H9 (cell line): ENCODE results near the gene DAPP1. TPM values are rescaled to one million over a fixed set of nuclear protein-coding genes. Genes with fewer than 3 reads are reported as not detected.

Experiments
- DNase-seq: peaks from one replicate; pipeline ENCODE4 v3.0.0-alpha.2; 2017
- H2AFZ ChIP-seq: one replicate; pipeline ENCODE4 v1.6.1; 2013; ENCODE audit warnings: mild to moderate bottlenecking, low read length, control low read depth, moderate library complexity
- H2AK5ac ChIP-seq: 2 replicates; pipeline ENCODE4 v1.6.1; 2013; ENCODE audit warnings: low read length, control low read depth, mixed read lengths; ENCODE audit not compliant: insufficient read length
- H2BK120ac ChIP-seq: one replicate; pipeline ENCODE4 v1.6.1; 2013; ENCODE audit warnings: low read depth, mild to moderate bottlenecking, low read length, control low read depth, inconsistent platforms; ENCODE audit not compliant: poor library complexity, severe bottlenecking
- H2BK12ac ChIP-seq: 2 replicates; pipeline ENCODE4 v1.6.1; 2013; ENCODE audit warnings: low read length, control low read depth, mixed read lengths, low read depth; ENCODE audit not compliant: insufficient read length
- H2BK15ac ChIP-seq: 2 replicates; pipeline ENCODE4 v1.6.1; 2013; ENCODE audit warnings: low read depth, low read length, control low read depth
- H2BK20ac ChIP-seq: one replicate; pipeline ENCODE4 v1.6.1; 2013; ENCODE audit warnings: low read depth, mild to moderate bottlenecking, low read length, control low read depth, inconsistent platforms; ENCODE audit not compliant: poor library complexity, severe bottlenecking
- H2BK5ac ChIP-seq: 2 replicates; pipeline ENCODE4 v1.6.1; 2013; ENCODE audit warnings: low read length, control low read depth, mixed read lengths; ENCODE audit not compliant: insufficient read length
- H3K14ac ChIP-seq: 2 replicates; pipeline ENCODE4 v1.6.1; 2013; ENCODE audit warnings: low read length, control low read depth; ENCODE audit not compliant: insufficient read depth
- H3K18ac ChIP-seq: 2 replicates; pipeline ENCODE4 v1.6.1; 2013; ENCODE audit warnings: low read depth, mild to moderate bottlenecking, mixed read lengths, low read length, control low read depth; ENCODE audit not compliant: insufficient read length
- H3K23ac ChIP-seq: 2 replicates; pipeline ENCODE4 v1.6.1; 2013; ENCODE audit warnings: low read length, control low read depth, mixed read lengths, low read depth; ENCODE audit not compliant: insufficient read length
- H3K23me2 ChIP-seq: 2 replicates; pipeline ENCODE4 v1.6.1; 2013; ENCODE audit warnings: low read depth, mild to moderate bottlenecking, mixed read lengths, low read length, control low read depth; ENCODE audit not compliant: insufficient read length, poor library complexity, severe bottlenecking
- H3K27ac ChIP-seq: 2 replicates; pipeline ENCODE4 v1.5.1; 2013; ENCODE audit warnings: low read length, control low read depth, mixed read lengths, low read depth; ENCODE audit not compliant: insufficient read length
- H3K27me3 ChIP-seq: 2 replicates; pipeline ENCODE4 v1.6.1; 2013; ENCODE audit warnings: low read length, control low read depth, inconsistent platforms; ENCODE audit not compliant: insufficient read depth
- H3K4ac ChIP-seq: 2 replicates; pipeline ENCODE4 v1.6.1; 2013; ENCODE audit warnings: low read depth, mild to moderate bottlenecking, control low read depth, inconsistent platforms, low read length, moderate library complexity
- H3K4me1 ChIP-seq: 2 replicates; pipeline ENCODE4 v1.6.1; 2013; ENCODE audit warnings: low read length, control low read depth, inconsistent platforms; ENCODE audit not compliant: insufficient read depth
- H3K4me2 ChIP-seq: 2 replicates; pipeline ENCODE4 v1.6.1; 2013; ENCODE audit warnings: low read length, control low read depth, mixed read lengths; ENCODE audit not compliant: insufficient read length, insufficient read depth
- H3K56ac ChIP-seq: 2 replicates; pipeline ENCODE4 v1.6.1; 2013; ENCODE audit warnings: low read depth, mild to moderate bottlenecking, mixed read lengths, low read length, control low read depth; ENCODE audit not compliant: insufficient read length
- H3K79me1 ChIP-seq: 2 replicates; pipeline ENCODE4 v1.6.1; 2013; ENCODE audit warnings: low read depth, mild to moderate bottlenecking, moderate library complexity, low read length, control low read depth, inconsistent platforms; ENCODE audit not compliant: insufficient read depth, poor library complexity, severe bottlenecking
- H3K79me2 ChIP-seq: 2 replicates; pipeline ENCODE4 v1.6.1; 2013; ENCODE audit warnings: low read length, control low read depth, inconsistent platforms; ENCODE audit not compliant: insufficient read depth
- H3K9ac ChIP-seq: 2 replicates; pipeline ENCODE4 v1.6.1; 2013; ENCODE audit warnings: low read length, control low read depth, mixed read lengths; ENCODE audit not compliant: insufficient read length; ENCODE audit errors: extremely low read depth
- H3K9me3 ChIP-seq: one replicate; pipeline ENCODE4 v1.6.1; 2013; ENCODE audit warnings: low read depth, low read length, inconsistent platforms; ENCODE audit not compliant: control insufficient read depth
- H3T11ph ChIP-seq: one replicate; pipeline ENCODE4 v1.6.1; 2013; ENCODE audit warnings: mild to moderate bottlenecking, low read length, control low read depth, inconsistent platforms
- H4K20me1 ChIP-seq: one replicate; pipeline ENCODE4 v1.6.1; 2013; ENCODE audit not compliant: control insufficient read depth, insufficient read length, insufficient read depth
- H4K5ac ChIP-seq: 2 replicates; pipeline ENCODE4 v1.6.1; 2013; ENCODE audit warnings: low read depth, mild to moderate bottlenecking, mixed read lengths, low read length, control low read depth; ENCODE audit not compliant: insufficient read length
- H4K8ac ChIP-seq: replicated peaks from 2 replicates; pipeline ENCODE4 v1.6.1; 2013; ENCODE audit warnings: low read length, control low read depth, mixed read lengths, low read depth; ENCODE audit not compliant: insufficient read length
- H4K91ac ChIP-seq: 2 replicates; pipeline ENCODE4 v1.6.1; 2013; ENCODE audit warnings: low read depth, mild to moderate bottlenecking, moderate library complexity, mixed read lengths, low read length, control low read depth; ENCODE audit not compliant: insufficient read length
- H3K27ac Mint-ChIP-seq, 3 experiments: 2 replicates in 2 of 3; 3 replicates in 1 of 3; pipeline ENCODE4 v1.8.0; 2020 to 2021; ENCODE audit warnings: mixed read lengths in 3 of 3, mild to moderate bottlenecking in 1 of 3, moderate library complexity in 1 of 3
- H3K27me3 Mint-ChIP-seq: 2 replicates; pipeline ENCODE4 v1.8.0; 2021; ENCODE audit warnings: low read depth, mild to moderate bottlenecking, moderate library complexity, mixed read lengths
- H3K36me3 Mint-ChIP-seq, 3 experiments: 2 replicates in 2 of 3; 3 replicates in 1 of 3; pipeline ENCODE4 v1.8.0; 2020 to 2021; ENCODE audit warnings: low read depth in 3 of 3, mixed read lengths in 3 of 3; ENCODE audit not compliant: insufficient read depth in 1 of 3
- H3K4me1 Mint-ChIP-seq, 2 experiments: 2 replicates each; pipeline ENCODE4 v1.8.0; 2020; ENCODE audit warnings: mixed read lengths in 2 of 2
- H3K4me3 Mint-ChIP-seq, 2 experiments: 2 replicates in 1 of 2; 3 replicates in 1 of 2; pipeline ENCODE4 v1.8.0; 2020 to 2021; ENCODE audit warnings: mild to moderate bottlenecking in 2 of 2, mixed read lengths in 2 of 2, moderate library complexity in 1 of 2
- H3K9me3 Mint-ChIP-seq, 2 experiments: 2 replicates in 1 of 2; 3 replicates in 1 of 2; pipeline ENCODE4 v1.8.0; 2020; ENCODE audit warnings: mild to moderate bottlenecking in 2 of 2, mixed read lengths in 2 of 2, moderate library complexity in 1 of 2
- CTCF ChIP-seq: fragments of 200-600 bp; sonication (generic); conservative IDR thresholded peaks from 3 replicates; pipeline ENCODE4 v1.8.0; 2021; ENCODE audit warnings: antibody characterized with exemption, mild to moderate bottlenecking
- total RNA-seq: library from RNA; stranded (reverse); gene quantifications from 2 replicates; pipeline ENCODE4 v1.2.1, GENCODE V29; 2021

Gene DAPP1
- total RNA-seq, 1 experiment from 2014 or later: not detected

- H3K4me3 Mint-ChIP-seq: no peak overlapping the region
- H3K4me1 ChIP-seq: no peaks in the 10 kb centered on the region
- DNase-seq: no peak
- H3K23ac ChIP-seq: no peak overlapping the region
- H3K27me3 ChIP-seq: no peaks in the 10 kb centered on the region
- H3K4me2 ChIP-seq: no peak overlapping the region
- H3T11ph ChIP-seq: no peak overlapping the region
- no peak overlapping the region for H3K14ac ChIP-seq
- no peaks in the 10 kb centered on the region for H4K20me1 ChIP-seq
- no peak overlapping the region for H3K56ac ChIP-seq
- no peak overlapping the region for H3K27ac ChIP-seq
- no peak overlapping the region for H4K91ac ChIP-seq
- no peaks in the 10 kb centered on the region; the same call in 1 of the 2 replicates for H3K27me3 Mint-ChIP-seq
- peaks cover 3 to 18% (median 15%) of the 10 kb centered on the region in 3 experiments; a peak in 5 of 7 replicates for H3K36me3 Mint-ChIP-seq
- H3K18ac ChIP-seq: no peak overlapping the region
- H4K5ac ChIP-seq: no peak overlapping the region
- H3K9ac ChIP-seq: no peak overlapping the region
- no peak for TF ChIP-seq CTCF
- H2BK15ac ChIP-seq: no peak overlapping the region
- H3K79me1 ChIP-seq: no peaks in the 10 kb centered on the region
- H3K4me1 Mint-ChIP-seq: no peaks in the 10 kb centered on the region
- no peak overlapping the region for H3K4ac ChIP-seq
- H2BK12ac ChIP-seq: no peak overlapping the region
- no peaks in the 10 kb centered on the region for H3K79me2 ChIP-seq
- no peak overlapping the region for H2BK120ac ChIP-seq
- no peaks in the 10 kb centered on the region for H3K9me3 Mint-ChIP-seq
- H4K8ac ChIP-seq: no peak overlapping the region
- no peak overlapping the region for H2AK5ac ChIP-seq
- no peaks in the 10 kb centered on the region for H3K23me2 ChIP-seq
- no peak overlapping the region for H3K27ac Mint-ChIP-seq
- no peaks in the 10 kb centered on the region for H3K9me3 ChIP-seq
- no peak overlapping the region for H2BK20ac ChIP-seq
- H2AFZ ChIP-seq: no peak overlapping the region
- H2BK5ac ChIP-seq: no peak overlapping the region
Observed at GRCh38 chr4:99878604-99879003, 62.0 kb downstream of the DAPP1 start.
